OCI-LY3 (cell line): Measurements from ENCODE around the gene MBD3L3.

Source experiments
- H2AFZ ChIP-seq: fragments of 200-600, 300-600 bp; shearing (Covaris generic); 2 replicates; pipeline ENCODE4 v1.6.0; 2014; ENCODE audit warnings: antibody characterized with exemption, low read depth, low read length
- H3K27ac ChIP-seq: fragments of 200-600, 300-600 bp; sonication (generic); 2 replicates; pipeline ENCODE4 v1.5.1; 2014; ENCODE audit warnings: mild to moderate bottlenecking, low read length, moderate library complexity, mixed read lengths
- H3K27me3 ChIP-seq: fragments of 200-600, 300-600 bp; sonication (generic); 2 replicates; pipeline ENCODE4 v1.6.1; 2014; ENCODE audit warnings: low read depth, low read length, mixed read lengths
- H3K36me3 ChIP-seq: fragments of 200-600, 300-600 bp; sonication (generic); replicated peaks from 2 replicates; pipeline ENCODE3; 2014; ENCODE audit warnings: low read depth, low read length, mixed read lengths
- H3K4me1 ChIP-seq: fragments of 300-600, 200-600 bp; sonication (generic); 2 replicates; pipeline ENCODE4 v1.6.1; 2014; ENCODE audit warnings: low read length, mixed read lengths
- H3K4me2 ChIP-seq: fragments of 200-600, 300-600 bp; sonication (generic); 2 replicates; pipeline ENCODE4 v1.6.1; 2014; ENCODE audit warnings: low read length, mixed read lengths
- H3K4me3 ChIP-seq: fragments of 300-600, 200-600 bp; sonication (generic); 2 replicates; pipeline ENCODE4 v1.5.1; 2014; ENCODE audit warnings: antibody characterized with exemption, mild to moderate bottlenecking, low read length, moderate library complexity
- H3K79me2 ChIP-seq: fragments of 300-600, 200-600 bp; shearing (Covaris generic); 2 replicates; pipeline ENCODE4 v1.6.1; 2014; ENCODE audit warnings: mild to moderate bottlenecking, low read length, mixed read lengths
- H3K9ac ChIP-seq: fragments of 300-600, 200-600 bp; shearing (Covaris generic); 2 replicates; pipeline ENCODE4 v1.6.0; 2014; ENCODE audit warnings: mild to moderate bottlenecking, low read length, moderate library complexity
- H3K9me3 ChIP-seq: fragments of 200-600, 300-600 bp; shearing (Covaris generic); 2 replicates; pipeline ENCODE4 v1.6.1; 2014; ENCODE audit warnings: low read length, mixed read lengths; ENCODE audit not compliant: insufficient read depth
- H4K20me1 ChIP-seq: fragments of 200-600, 300-600 bp; sonication (generic); 2 replicates; pipeline ENCODE4 v1.6.1; 2016; ENCODE audit warnings: low read length, mixed read lengths; ENCODE audit not compliant: insufficient read depth
- EZH2phosphoT487 ChIP-seq: fragments of 200-600 bp; shearing (Covaris generic); IDR thresholded peaks from 2 replicates; pipeline ENCODE4 v1.6.1; 2018; ENCODE audit warnings: antibody characterized with exemption, mixed run types, low read depth
- TF ChIP-seq, protein P1 (sequence below): fragments of 200-600, 300-600 bp; sonication (generic); IDR thresholded peaks from 2 replicates; pipeline ENCODE4 v1.5.1; 2014; ENCODE audit warnings: antibody characterized with exemption, low read length, low read depth

The MBD3L3 gene

GRCh38 chr19:7099597-7099921 is 41.1 kb upstream of the MBD3L3 start:
- TF ChIP-seq, protein P1, sequence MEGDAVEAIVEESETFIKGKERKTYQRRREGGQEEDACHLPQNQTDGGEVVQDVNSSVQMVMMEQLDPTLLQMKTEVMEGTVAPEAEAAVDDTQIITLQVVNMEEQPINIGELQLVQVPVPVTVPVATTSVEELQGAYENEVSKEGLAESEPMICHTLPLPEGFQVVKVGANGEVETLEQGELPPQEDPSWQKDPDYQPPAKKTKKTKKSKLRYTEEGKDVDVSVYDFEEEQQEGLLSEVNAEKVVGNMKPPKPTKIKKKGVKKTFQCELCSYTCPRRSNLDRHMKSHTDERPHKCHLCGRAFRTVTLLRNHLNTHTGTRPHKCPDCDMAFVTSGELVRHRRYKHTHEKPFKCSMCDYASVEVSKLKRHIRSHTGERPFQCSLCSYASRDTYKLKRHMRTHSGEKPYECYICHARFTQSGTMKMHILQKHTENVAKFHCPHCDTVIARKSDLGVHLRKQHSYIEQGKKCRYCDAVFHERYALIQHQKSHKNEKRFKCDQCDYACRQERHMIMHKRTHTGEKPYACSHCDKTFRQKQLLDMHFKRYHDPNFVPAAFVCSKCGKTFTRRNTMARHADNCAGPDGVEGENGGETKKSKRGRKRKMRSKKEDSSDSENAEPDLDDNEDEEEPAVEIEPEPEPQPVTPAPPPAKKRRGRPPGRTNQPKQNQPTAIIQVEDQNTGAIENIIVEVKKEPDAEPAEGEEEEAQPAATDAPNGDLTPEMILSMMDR, result no peak
- H3K27ac ChIP-seq, result peak overlapping the region; percentile 61
- peaks cover 11% of the 10 kb centered on the region for H3K4me1 ChIP-seq
- H2AFZ ChIP-seq, result peak overlapping the region; percentile 51
- peak overlapping the region; percentile 77 for H3K4me2 ChIP-seq
- peaks cover 3% of the 10 kb centered on the region; the same call in 1 of the 2 replicates for H3K27me3 ChIP-seq
- peaks cover 8% of the 10 kb centered on the region; the same call in 1 of the 2 replicates for H3K9me3 ChIP-seq
- H3K79me2 ChIP-seq, result no peaks in the 10 kb centered on the region
- H3K9ac ChIP-seq, result peak overlapping the region; percentile 79
- no peaks in the 10 kb centered on the region for H4K20me1 ChIP-seq
- peak overlapping the region; percentile 79 for H3K4me3 ChIP-seq
- peaks cover 10% of the 10 kb centered on the region for H3K36me3 ChIP-seq

DNA sequence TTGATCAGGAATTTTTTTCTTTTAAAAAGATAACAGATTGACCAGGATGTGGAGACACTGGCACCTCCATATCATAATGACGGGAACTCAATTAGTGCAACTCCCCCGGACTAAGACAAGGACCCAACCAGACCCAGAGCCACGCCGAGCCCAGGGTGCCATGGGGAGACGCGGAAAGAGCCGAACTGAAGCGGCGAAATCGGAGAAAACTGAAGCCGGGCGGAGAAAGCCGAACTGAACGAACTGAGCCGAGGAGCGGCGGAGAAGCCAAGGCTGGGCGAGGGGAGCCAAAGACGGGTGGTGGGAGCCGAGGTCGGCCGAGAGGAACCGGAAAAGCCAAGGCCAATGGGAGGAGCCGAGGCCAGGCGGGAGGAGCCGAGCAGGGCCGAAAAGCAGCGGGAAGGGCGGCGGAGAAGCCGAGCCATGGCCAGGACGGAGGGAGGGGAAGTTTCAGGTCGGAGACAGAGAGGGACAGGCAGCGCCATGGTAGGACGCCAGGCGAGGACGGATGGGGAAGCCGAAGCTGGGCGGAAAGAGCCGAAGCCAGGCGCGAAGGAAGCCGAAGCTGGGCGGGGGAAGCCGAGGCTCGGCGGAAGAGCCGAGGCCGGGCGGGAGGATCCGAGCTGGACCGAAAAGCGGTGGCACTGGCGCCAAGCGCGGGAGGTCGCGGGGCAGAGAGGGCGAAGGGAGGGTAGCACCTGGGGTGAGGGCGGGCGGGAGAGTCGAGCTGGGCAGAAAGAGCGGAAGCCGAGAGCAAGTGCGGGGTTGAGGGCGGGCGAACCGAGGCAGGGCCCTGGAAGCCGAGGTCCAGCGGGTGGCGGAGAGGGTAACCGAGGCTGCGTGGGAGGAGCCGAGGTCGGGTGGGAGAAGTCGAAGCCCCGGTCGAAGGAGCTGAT is 40.5 kb upstream of the MBD3L3 start:
- peaks cover 10% of the 10 kb centered on the region for H3K36me3 ChIP-seq
- peak overlapping the region; percentile 51 for H2AFZ ChIP-seq
- no peaks in the 10 kb centered on the region for H4K20me1 ChIP-seq
- peak overlapping the region; percentile 77 for H3K4me2 ChIP-seq
- peak overlapping the region; percentile 79 for H3K9ac ChIP-seq
- H3K4me1 ChIP-seq, result peaks cover 11% of the 10 kb centered on the region
- no peaks in the 10 kb centered on the region for H3K79me2 ChIP-seq
- H3K27me3 ChIP-seq, result no peaks in the 10 kb centered on the region
- peak overlapping the region; percentile 79 for H3K4me3 ChIP-seq
- peaks cover 9% of the 10 kb centered on the region; the same call in 1 of the 2 replicates for H3K9me3 ChIP-seq
- TF ChIP-seq, protein P1, result no peak
- no peak for TF ChIP-seq EZH2phosphoT487
- peak overlapping the region; percentile 61 for H3K27ac ChIP-seq

- Histone ChIP-seq H3K27me3 (no peaks in the 10 kb centered on the region), H3K4me2 (peak overlapping the region; percentile 77), H3K4me1 (peaks cover 11% of the 10 kb centered on the region), H3K9ac (peak overlapping the region; percentile 79), H3K36me3 (peaks cover 10% of the 10 kb centered on the region), H3K79me2 (no peaks in the 10 kb centered on the region), H3K4me3 (peak overlapping the region; percentile 79), H2AFZ (peak overlapping the region; percentile 51; the same call in 1 of the 2 replicates), H3K27ac (no peak overlapping the region), H3K9me3 (peaks cover 11% of the 10 kb centered on the region; the same call in 1 of the 2 replicates), H4K20me1 (no peaks in the 10 kb centered on the region)
- TF ChIP-seq, protein P1, result no peak
- no peak for TF ChIP-seq EZH2phosphoT487
These were observed 39.6 kb upstream of the MBD3L3 start for GRCh38 chr19:7098096-7098495.

- Histone ChIP-seq H3K4me3 (no peak overlapping the region), H3K9me3 (peaks cover 32% of the 10 kb centered on the region), H4K20me1 (no peaks in the 10 kb centered on the region), H3K27me3 (no peaks in the 10 kb centered on the region), H3K9ac (no peak overlapping the region), H3K4me1 (no peaks in the 10 kb centered on the region), H3K79me2 (no peaks in the 10 kb centered on the region), H3K36me3 (peaks cover 49% of the 10 kb centered on the region), H3K27ac (no peak overlapping the region), H3K4me2 (no peak overlapping the region), H2AFZ (no peak overlapping the region)
- TF ChIP-seq, protein P1, result no peak
- no peak for TF ChIP-seq EZH2phosphoT487
These were observed 30.5 kb upstream of the MBD3L3 start for GRCh38 chr19:7088999-7089398.
